Adrenal gland (tissue), 5 donors: ENCODE data around the gene KANSL1L.

Experiments
- CTCF ChIP-seq, 6 experiments: fragments of 450-650 bp in 4 of 6; fragments of 200-600 bp in 2 of 6; sonication (generic) in 1 of 6; IDR thresholded peaks; 1 replicate in 5 of 6; 2 replicates in 1 of 6; pipeline versions ENCODE4 v1.5.1 to v1.8.0; 2016 to 2021; ENCODE audit warnings: antibody characterized with exemption in 6 of 6, mild to moderate bottlenecking in 2 of 6, moderate library complexity in 1 of 6
- POLR2A ChIP-seq, 2 donors: fragments of 450-650 bp; IDR thresholded peaks; one replicate each; pipeline ENCODE4 v1.6.1; 2017; ENCODE audit warnings: antibody characterized with exemption in 2 of 2, mild to moderate bottlenecking in 2 of 2, moderate library complexity in 1 of 2
- donor health status: DM: no; HTN: no; CAD: no.

- no peak for TF ChIP-seq CTCF (IDR thresholded peaks at IDR 0.05)
- no peak for TF ChIP-seq POLR2A (IDR thresholded peaks at IDR 0.05)
Observed at GRCh38 chr2:210034087-210034683, 137.0 kb downstream of the KANSL1L start.
